Gastroesophageal sphincter (tissue), 4 donors: Measurements from ENCODE around the gene GNG4. TPM values are rescaled to one million over a fixed set of nuclear protein-coding genes. Genes with fewer than 3 reads are reported as not detected.
"Not testable (repeated sequence)": the region's sequence is repeated elsewhere in the genome, so short reads cannot be mapped to it uniquely, and the experiment has no call there.

Experiments
- ATAC-seq: fragments of 150-250 bp; one replicate; pipeline ENCODE4 v1.9.1; 2016; ENCODE audit warnings: mild to moderate bottlenecking, moderate library complexity
- H3K27ac ChIP-seq, 4 donors: fragments of 200-600 bp; sonication (generic) in 3 of 4; 1 replicate in 3 of 4; 2 replicates in 1 of 4; pipeline ENCODE4 v1.5.1; 2016 to 2019
- H3K27me3 ChIP-seq: fragments of 200-600 bp; sonication (generic); one replicate; pipeline ENCODE4 v1.5.1; 2019
- H3K36me3 ChIP-seq, 2 donors: fragments of 200-600 bp; sonication (generic); one replicate each; pipeline ENCODE4 v1.5.1; 2019; ENCODE audit warnings: control low read depth in 1 of 2
- H3K4me1 ChIP-seq, 3 donors: fragments of 200-600 bp; sonication (generic); 1 replicate in 2 of 3; 2 replicates in 1 of 3; pipeline ENCODE4 v1.5.1; 2016 to 2019; ENCODE audit warnings: control low read depth in 2 of 3
- H3K4me3 ChIP-seq, 2 donors: fragments of 200-600 bp; sonication (generic); one replicate each; pipeline ENCODE4 v1.5.1; 2019; ENCODE audit warnings: mild to moderate bottlenecking in 1 of 2, moderate library complexity in 1 of 2
- H3K9me3 ChIP-seq, 3 donors: fragments of 200-600 bp; sonication (generic); one replicate each; pipeline ENCODE4 v1.5.1; 2017 to 2019; ENCODE audit warnings: control low read depth in 2 of 3
- CTCF ChIP-seq, 4 experiments: fragments of 200-600 bp in 2 of 4; fragments of 450-650 bp in 2 of 4; sonication (generic) in 1 of 4; IDR thresholded peaks; one replicate each; pipeline ENCODE4 v1.5.1; 2017 to 2019; ENCODE audit warnings: antibody characterized with exemption in 4 of 4, mild to moderate bottlenecking in 2 of 4, moderate library complexity in 2 of 4
- EP300 ChIP-seq: sonication (generic); formaldehyde crosslinking; IDR thresholded peaks from one replicate; pipeline ENCODE4 v1.6.1; 2017; ENCODE audit warnings: antibody characterized with exemption, mild to moderate bottlenecking
- POLR2A ChIP-seq, 2 donors: fragments of 450-650 bp; IDR thresholded peaks; one replicate each; pipeline ENCODE4 v1.6.1; 2017; ENCODE audit warnings: antibody characterized with exemption in 2 of 2, mild to moderate bottlenecking in 2 of 2, moderate library complexity in 1 of 2
- POLR2AphosphoS5 ChIP-seq: sonication (generic); formaldehyde crosslinking; IDR thresholded peaks from one replicate; pipeline ENCODE4 v1.6.1; 2017; ENCODE audit warnings: antibody characterized with exemption
- WGBS, 2 donors: methylation state at CpG; one replicate each; pipeline ENCODE4 v1.1.5; 2018; ENCODE audit warnings: low coverage in 1 of 2; 5-methylcytosine and 5-hydroxymethylcytosine counted together
- total RNA-seq, 4 donors: library from RNA; depleted of rRNA; stranded (reverse); fragments of >200 nt; gene quantifications; one replicate each; pipeline ENCODE4 v1.1.0, GENCODE V29; 2016

The GNG4 gene
- total RNA-seq, 4 donors from 2014 or later, result 0.40 to 0.73 (median 0.52) TPM; not detected in 1

DNA sequence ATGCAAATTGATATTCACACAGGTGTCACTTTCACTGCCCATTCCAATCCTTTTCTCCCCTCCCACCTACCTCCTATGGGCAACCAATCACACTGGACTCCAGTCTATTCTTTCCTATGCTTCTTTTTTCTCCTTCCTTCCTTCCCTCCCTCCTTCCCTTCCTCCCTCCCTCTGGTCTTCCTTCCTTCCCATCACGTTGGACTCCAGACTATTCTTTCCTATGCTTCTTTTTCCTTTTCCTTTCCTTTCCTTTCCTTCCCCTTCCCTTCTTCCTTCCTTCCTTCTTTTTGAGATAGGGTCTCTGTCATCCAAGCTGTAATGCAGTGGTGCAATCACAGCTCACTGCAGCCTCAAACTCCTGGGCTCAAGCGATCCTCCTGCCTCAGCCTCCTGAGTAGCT is 64.6 kb downstream of the GNG4 start:
- ATAC-seq, result no peak
- no peak for TF ChIP-seq POLR2A (IDR thresholded peaks at IDR 0.05)
- no peak for TF ChIP-seq CTCF (IDR thresholded peaks at IDR 0.05)
- TF ChIP-seq POLR2AphosphoS5, result no peak
- TF ChIP-seq EP300, result no peak
- Histone ChIP-seq H3K27ac (no peak overlapping the region), H3K4me3 (no peak overlapping the region), H3K27me3 (no peaks in the 10 kb centered on the region), H3K36me3 (no peaks in the 10 kb centered on the region), H3K4me1 (peaks cover 0 to 11% (median 0%) of the 10 kb centered on the region in 3 donors), H3K9me3 (no peaks in the 10 kb centered on the region)
- WGBS, 2 donors, result 60 to 61% methylated on average over 1 to 2 of the region's 2 CpGs

DNA sequence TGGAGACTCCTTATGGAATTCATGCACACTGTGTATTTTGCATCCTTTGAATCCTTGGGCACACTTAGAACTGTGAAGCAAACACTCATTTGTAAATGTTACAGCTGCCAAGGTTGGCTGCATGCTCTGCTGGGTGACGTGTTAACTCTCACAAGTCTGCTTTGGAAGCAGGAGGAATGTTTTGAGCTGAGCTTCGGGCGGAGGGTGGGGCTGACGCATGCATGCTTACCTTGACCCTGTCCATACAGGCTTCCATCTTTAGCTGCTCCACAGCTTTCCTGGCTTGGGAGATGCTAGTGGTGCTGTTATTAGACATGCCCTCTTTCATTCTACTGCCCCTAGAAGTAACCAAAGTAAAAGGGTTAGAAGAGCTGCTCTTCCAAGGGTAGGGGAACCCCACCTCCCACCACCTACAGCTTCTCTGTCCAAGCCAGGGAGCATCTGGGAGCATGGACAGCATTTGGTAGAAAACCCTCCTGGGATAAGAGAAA is 66.0 kb downstream of the GNG4 start:
- H3K9me3 ChIP-seq, result no peaks in the 10 kb centered on the region
- no peak overlapping the region for H3K4me3 ChIP-seq
- TF ChIP-seq POLR2AphosphoS5, result no peak
- H3K27me3 ChIP-seq, result no peaks in the 10 kb centered on the region
- H3K36me3 ChIP-seq, result no peaks in the 10 kb centered on the region
- no peak overlapping the region for H3K27ac ChIP-seq
- 23 to 34% methylated on average over 3 to 4 of the region's 4 CpGs for WGBS, 2 donors
- H3K4me1 ChIP-seq, result peaks cover 0 to 11% (median 0%) of the 10 kb centered on the region in 3 donors
- no peak for ATAC-seq

DNA sequence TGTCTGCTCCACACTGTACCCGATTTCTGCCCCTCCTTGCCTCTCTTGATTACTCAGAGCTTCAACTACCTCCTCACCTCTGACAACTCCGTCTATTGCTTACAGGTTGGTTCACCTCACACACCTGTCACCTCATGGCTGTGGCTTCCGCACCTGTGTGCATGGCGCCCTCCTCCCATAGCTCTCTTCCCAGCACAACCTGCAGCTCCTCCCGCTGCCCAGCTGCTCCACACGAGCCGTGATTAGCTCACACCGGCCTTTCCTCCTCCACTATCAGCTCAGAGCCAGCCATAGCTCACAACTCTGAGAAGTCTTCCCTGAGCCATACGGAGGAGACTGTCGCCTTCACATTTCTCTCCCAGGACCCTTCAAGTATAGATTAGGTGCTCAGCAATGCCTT is 67.5 kb downstream of the GNG4 start:
- Histone ChIP-seq H3K27ac (no peak overlapping the region), H3K4me1 (peaks cover 0 to 11% (median 0%) of the 10 kb centered on the region in 3 donors), H3K9me3 (no peaks in the 10 kb centered on the region), H3K27me3 (no peaks in the 10 kb centered on the region), H3K4me3 (no peak overlapping the region), H3K36me3 (no peaks in the 10 kb centered on the region)
- TF ChIP-seq EP300 (no peak), POLR2A (IDR thresholded peaks at IDR 0.05) (no peak)
- ATAC-seq, result no peak
- WGBS, 2 donors, result 93 to 100% methylated on average over 3 to 10 of the region's 10 CpGs

GRCh38 chr1:235579891-235580290 is 69.7 kb downstream of the GNG4 start:
- Histone ChIP-seq H3K27me3 (no peaks in the 10 kb centered on the region), H3K27ac (no peak overlapping the region), H3K9me3 (no peaks in the 10 kb centered on the region), H3K36me3 (no peaks in the 10 kb centered on the region), H3K4me1 (peaks cover 0 to 11% (median 0%) of the 10 kb centered on the region in 3 donors), H3K4me3 (no peak overlapping the region)
- 93 to 100% methylated on average over 3 of the region's 3 CpGs for WGBS, 2 donors
- ATAC-seq, result no peak
- TF ChIP-seq POLR2AphosphoS5 (no peak), POLR2A (IDR thresholded peaks at IDR 0.05) (no peak), EP300 (no peak), CTCF (IDR thresholded peaks at IDR 0.05) (no peak)

DNA sequence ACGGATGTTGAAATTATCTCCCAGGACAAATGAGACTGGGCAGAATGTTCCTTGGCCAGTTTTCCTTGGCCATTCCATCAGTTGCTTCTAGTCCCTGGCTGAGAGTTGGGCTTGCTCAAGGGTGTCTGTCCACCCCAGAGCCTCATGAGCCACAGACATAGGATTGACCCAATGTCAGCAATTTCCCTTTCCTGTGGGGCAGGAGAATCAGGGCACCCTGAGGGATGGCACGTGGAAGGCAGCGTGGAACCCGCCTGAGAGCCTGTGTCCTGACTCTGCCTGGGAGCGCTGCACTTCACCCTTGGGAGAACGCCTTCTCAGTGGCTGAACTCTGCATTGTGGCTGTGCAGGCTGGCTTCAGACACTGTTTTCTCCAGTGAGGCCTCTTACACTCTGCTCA is 74.0 kb downstream of the GNG4 start:
- WGBS, 2 donors, result 84 to 94% methylated on average over 6 of the region's 6 CpGs
- Histone ChIP-seq H3K27me3 (no peaks in the 10 kb centered on the region), H3K9me3 (no peaks in the 10 kb centered on the region), H3K4me1 (no peaks in the 10 kb centered on the region), H3K4me3 (no peak overlapping the region), H3K27ac (no peak overlapping the region), H3K36me3 (no peaks in the 10 kb centered on the region)
- ATAC-seq, result no peak
- TF ChIP-seq EP300, result no peak
- TF ChIP-seq POLR2A (IDR thresholded peaks at IDR 0.05), result no peak
- no peak for TF ChIP-seq POLR2AphosphoS5
- TF ChIP-seq CTCF (IDR thresholded peaks at IDR 0.05), result no peak

GRCh38 chr1:235573880-235574279 is 75.7 kb downstream of the GNG4 start:
- Histone ChIP-seq H3K27ac (no peak overlapping the region), H3K4me3 (no peak overlapping the region), H3K27me3 (no peaks in the 10 kb centered on the region), H3K4me1 (no peaks in the 10 kb centered on the region), H3K9me3 (no peaks in the 10 kb centered on the region), H3K36me3 (no peaks in the 10 kb centered on the region)
- WGBS, 2 donors, result 65 to 100% methylated on average over 1 to 2 of the region's 2 CpGs
- no peak for ATAC-seq
- TF ChIP-seq EP300 (no peak), POLR2A (IDR thresholded peaks at IDR 0.05) (no peak), CTCF (IDR thresholded peaks at IDR 0.05) (no peak), POLR2AphosphoS5 (no peak)

DNA sequence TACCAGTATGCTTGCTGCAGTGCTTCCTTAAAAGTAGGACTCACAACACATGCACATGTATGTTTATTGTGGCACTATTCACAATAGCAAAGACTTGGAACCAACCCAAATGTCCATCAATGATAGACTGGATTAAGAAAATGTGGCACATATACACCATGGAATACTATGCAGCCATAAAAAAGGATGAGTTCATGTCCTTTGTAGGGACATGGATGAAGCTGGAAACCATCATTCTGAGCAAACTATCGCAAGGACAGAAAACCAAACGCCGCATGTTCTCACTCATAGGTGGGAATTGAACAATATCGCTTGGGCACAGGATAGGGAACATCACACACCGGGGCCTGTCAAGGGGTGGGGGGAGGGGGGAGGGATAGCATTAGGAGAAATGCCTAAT is 76.6 kb downstream of the GNG4 start:
- H3K9me3 ChIP-seq, H3K27ac ChIP-seq, ATAC-seq, H3K36me3 ChIP-seq, H3K4me1 ChIP-seq, H3K27me3 ChIP-seq, H3K4me3 ChIP-seq: not testable (repeated sequence)
- no CpG with 5 or more reads among the region's 5 CpGs for WGBS, 2 donors
